CD4-positive, CD25-positive, alpha-beta regulatory T cell (primary cell): ENCODE results near the gene RABGGTB. TPM values are rescaled to one million over a fixed set of nuclear protein-coding genes. Genes with fewer than 3 reads are reported as not detected.
A peak's percentile ranks its signal among the peaks of the same experiment; 100 is the strongest.
"Not testable (repeated sequence)": the region's sequence is repeated elsewhere in the genome, so short reads cannot be mapped to it uniquely, and the experiment has no call there.

ENCODE experiments used
- ATAC-seq, 2 donors: fragments of 150-1000 bp; cut with Tn5 transposase; one replicate each; pipeline ENCODE4 v1.10.0; 2021; ENCODE audit warnings: low read depth in 2 of 2, moderate number of reproducible peaks in 2 of 2, moderate library complexity in 1 of 2
- DNase-seq, 3 donors: peaks; one replicate each; pipeline versions ENCODE4 v3.0.0 to v3.0.0-alpha.2; 2012 to 2022; ENCODE audit warnings: mixed read lengths in 1 of 3
- H3K27ac ChIP-seq: one replicate; pipeline ENCODE4 v1.7.0; 2013; ENCODE audit warnings: mild to moderate bottlenecking, low read length; ENCODE audit not compliant: insufficient read depth, poor library complexity, severe bottlenecking
- H3K27me3 ChIP-seq: one replicate; pipeline ENCODE4 v1.7.0; 2013; ENCODE audit warnings: low read length; ENCODE audit not compliant: control insufficient read depth, insufficient read depth
- H3K36me3 ChIP-seq: one replicate; pipeline ENCODE4 v1.7.0; 2013; ENCODE audit warnings: mild to moderate bottlenecking, low read length, moderate library complexity; ENCODE audit not compliant: control insufficient read depth, insufficient read depth
- H3K4me1 ChIP-seq: 2 replicates; pipeline ENCODE4 v1.7.0; 2013; ENCODE audit warnings: mild to moderate bottlenecking, low read length; ENCODE audit not compliant: insufficient read depth, control insufficient read depth, poor library complexity, severe bottlenecking
- H3K4me3 ChIP-seq: one replicate; pipeline ENCODE4 v1.7.0; 2013; ENCODE audit warnings: low read depth, mild to moderate bottlenecking, low read length, moderate library complexity
- H3K9me3 ChIP-seq, 2 experiments: 1 replicate in 1 of 2; 2 replicates in 1 of 2; pipeline ENCODE4 v1.7.0; 2013; ENCODE audit warnings: low read length in 2 of 2, mild to moderate bottlenecking in 1 of 2, moderate library complexity in 1 of 2; ENCODE audit not compliant: control insufficient read depth in 2 of 2
- H3K27ac Mint-ChIP-seq, 3 donors: one replicate each; pipeline ENCODE4 v1.8.0; 2020 to 2022; ENCODE audit warnings: mild to moderate bottlenecking in 3 of 3, mixed read lengths in 3 of 3, moderate library complexity in 2 of 3
- H3K27me3 Mint-ChIP-seq: one replicate; pipeline ENCODE4 v1.8.0; 2022; ENCODE audit warnings: mild to moderate bottlenecking, mixed read lengths
- H3K36me3 Mint-ChIP-seq: one replicate; pipeline ENCODE4 v1.8.0; 2020; ENCODE audit warnings: mixed read lengths
- H3K4me1 Mint-ChIP-seq, 4 donors: one replicate each; pipeline ENCODE4 v1.8.0; 2020 to 2022; ENCODE audit warnings: mixed read lengths in 4 of 4, mild to moderate bottlenecking in 1 of 4
- H3K4me3 Mint-ChIP-seq, 4 donors: one replicate each; pipeline ENCODE4 v1.8.0; 2020 to 2022; ENCODE audit warnings: mild to moderate bottlenecking in 4 of 4, mixed read lengths in 4 of 4, moderate library complexity in 3 of 4
- H3K9me3 Mint-ChIP-seq, 7 donors: one replicate each; pipeline ENCODE4 v1.8.0; 2020 to 2022; ENCODE audit warnings: mixed read lengths in 7 of 7, mild to moderate bottlenecking in 3 of 7, moderate library complexity in 2 of 7
- polyA plus RNA-seq, 4 donors: library from polyadenylated mRNA; unstranded; fragments of 300-500 nt; fragmentation: Illumina TruSeq; gene quantifications; one replicate each; pipeline ENCODE4 v1.2.3, GENCODE V29; 2021
- total RNA-seq: library from RNA; stranded (reverse); gene quantifications from one replicate; pipeline ENCODE4 v1.2.3, GENCODE V29; 2022

Gene RABGGTB
- total and polyA plus RNA-seq, 5 donors from 2014 or later = 7.3 to 116 (median 10.9) TPM

GRCh38 chr1:75796376-75797272 is 10.6 kb downstream of the RABGGTB start, which contains the start of gene MSH4:
MSH4 (plus strand) TSS chr1:75796882; CDS start chr1:75796986, 104 bp downstream.
- H3K4me3 Mint-ChIP-seq = no peak within 1 kb of the TSS

GRCh38 chr1:75797273-75797588 is 11.2 kb downstream of the RABGGTB start:
- Histone ChIP-seq H3K4me3 (no peak overlapping the region), H3K27ac (no peak overlapping the region), H3K27me3 (no peaks in the 10 kb centered on the region), H3K36me3 (peaks cover 40% of the 10 kb centered on the region), H3K4me1 (no peaks in the 10 kb centered on the region), H3K9me3 (no peaks in the 10 kb centered on the region)
- ATAC-seq (no peak), DNase-seq (no peak)
- H3K27ac Mint-ChIP-seq = peak overlapping the region in 1 of 3 donors; percentile 91
- no peaks in the 10 kb centered on the region for H3K27me3 Mint-ChIP-seq
- no peak overlapping the region for H3K4me3 Mint-ChIP-seq
- peaks cover 37% of the 10 kb centered on the region for H3K36me3 Mint-ChIP-seq
- peaks cover 7 to 19% (median 14%) of the 10 kb centered on the region in 4 donors for H3K4me1 Mint-ChIP-seq
- peaks cover 0 to 1% (median 0%) of the 10 kb centered on the region in 7 donors for H3K9me3 Mint-ChIP-seq

More at GRCh38 chr1:75796376-75797272, 10.6 kb downstream of the RABGGTB start, which contains the start of gene MSH4:
- H3K4me1 Mint-ChIP-seq = peaks cover 11 to 22% (median 16%) of the 10 kb centered on the region in 4 donors
- no peak within 1 kb of the TSS for H3K4me3 ChIP-seq
- peaks cover 46% of the 10 kb centered on the region for H3K36me3 ChIP-seq
- H3K36me3 Mint-ChIP-seq = peaks cover 41% of the 10 kb centered on the region
- no peaks in the 10 kb centered on the region for H3K4me1 ChIP-seq
- ATAC-seq (peak in 1 of 2 donors; percentile 34), DNase-seq (no peak)
- no peaks in the 10 kb centered on the region for H3K9me3 ChIP-seq
- peaks cover 0 to 1% (median 0%) of the 10 kb centered on the region in 7 donors for H3K9me3 Mint-ChIP-seq
- no peak within 1 kb of the TSS for H3K27ac ChIP-seq
- peak within 1 kb of the TSS in 2 of 3 donors; percentile 48 to 91 for H3K27ac Mint-ChIP-seq
- no peaks in the 10 kb centered on the region for H3K27me3 ChIP-seq
- no peaks in the 10 kb centered on the region for H3K27me3 Mint-ChIP-seq

- Mint-ChIP-seq H3K27ac (peak overlapping the region in 1 of 3 donors; percentile 3), H3K9me3 (peaks cover 0 to 1% (median 0%) of the 10 kb centered on the region in 7 donors), H3K27me3 (no peaks in the 10 kb centered on the region), H3K36me3 (peaks cover 35% of the 10 kb centered on the region), H3K4me1 (peaks cover 7 to 14% (median 13%) of the 10 kb centered on the region in 4 donors), H3K4me3 (no peak overlapping the region)
- H3K9me3 ChIP-seq = no peaks in the 10 kb centered on the region
- H3K36me3 ChIP-seq = peaks cover 36% of the 10 kb centered on the region
- no peaks in the 10 kb centered on the region for H3K27me3 ChIP-seq
- H3K4me1 ChIP-seq = no peaks in the 10 kb centered on the region
- no peak for ATAC-seq
- H3K4me3 ChIP-seq = no peak overlapping the region
- H3K27ac ChIP-seq = no peak overlapping the region
- no peak for DNase-seq
Measured at GRCh38 chr1:75797606-75798216, 11.7 kb downstream of the RABGGTB start.

- not testable (repeated sequence) for H3K27me3 Mint-ChIP-seq, H3K27me3 ChIP-seq, DNase-seq, H3K4me3 Mint-ChIP-seq, H3K4me1 Mint-ChIP-seq, H3K27ac Mint-ChIP-seq, H3K9me3 ChIP-seq, H3K36me3 ChIP-seq, H3K4me1 ChIP-seq, H3K9me3 Mint-ChIP-seq, H3K4me3 ChIP-seq, H3K36me3 Mint-ChIP-seq, ATAC-seq, H3K27ac ChIP-seq
Measured at GRCh38 chr1:75801480-75801879, 15.4 kb downstream of the RABGGTB start.

- Histone ChIP-seq H3K36me3 (no peaks in the 10 kb centered on the region), H3K4me1 (no peaks in the 10 kb centered on the region), H3K4me3 (no peak overlapping the region), H3K9me3 (no peaks in the 10 kb centered on the region), H3K27ac (no peak overlapping the region), H3K27me3 (no peaks in the 10 kb centered on the region)
- Mint-ChIP-seq H3K27ac (no peak overlapping the region), H3K27me3 (no peaks in the 10 kb centered on the region), H3K4me3 (no peak overlapping the region), H3K36me3 (no peaks in the 10 kb centered on the region), H3K4me1 (no peaks in the 10 kb centered on the region), H3K9me3 (peaks cover 0 to 1% (median 0%) of the 10 kb centered on the region in 7 donors)
- DNase-seq (no peak), ATAC-seq (no peak)
Measured at GRCh38 chr1:75808921-75809320, 22.9 kb downstream of the RABGGTB start.

- H3K36me3 ChIP-seq, H3K4me1 ChIP-seq, H3K27me3 ChIP-seq, DNase-seq, H3K9me3 ChIP-seq, ATAC-seq, H3K27ac Mint-ChIP-seq, H3K27ac ChIP-seq, H3K4me3 Mint-ChIP-seq, H3K27me3 Mint-ChIP-seq, H3K9me3 Mint-ChIP-seq, H3K36me3 Mint-ChIP-seq, H3K4me1 Mint-ChIP-seq, H3K4me3 ChIP-seq: not testable (repeated sequence)
Measured at GRCh38 chr1:75810113-75810512, 24.1 kb downstream of the RABGGTB start.

GRCh38 chr1:75811211-75811981 is 25.3 kb downstream of the RABGGTB start:
- no peak overlapping the region for H3K4me3 Mint-ChIP-seq
- H3K9me3 ChIP-seq = no peaks in the 10 kb centered on the region
- no peak for ATAC-seq
- H3K9me3 Mint-ChIP-seq = peaks cover 0 to 1% (median 0%) of the 10 kb centered on the region in 7 donors
- H3K4me1 Mint-ChIP-seq = no peaks in the 10 kb centered on the region
- no peak overlapping the region for H3K27ac ChIP-seq
- H3K36me3 ChIP-seq = no peaks in the 10 kb centered on the region
- no peak for DNase-seq
- H3K4me3 ChIP-seq = no peak overlapping the region
- H3K27ac Mint-ChIP-seq = no peak overlapping the region
- no peaks in the 10 kb centered on the region for H3K36me3 Mint-ChIP-seq
- H3K4me1 ChIP-seq = no peaks in the 10 kb centered on the region
- no peaks in the 10 kb centered on the region for H3K27me3 ChIP-seq
- no peaks in the 10 kb centered on the region for H3K27me3 Mint-ChIP-seq
